SK-N-DZ (cell line): ENCODE measurements around the gene ANKS4B. TPM values are rescaled to one million over a fixed set of nuclear protein-coding genes. Genes with fewer than 3 reads are reported as not detected.
"Not testable (repeated sequence)": the region's sequence is repeated elsewhere in the genome, so short reads cannot be mapped to it uniquely, and the experiment has no call there.

ENCODE experiments used
- DNase-seq: peaks from one replicate; pipeline ENCODE4 v3.0.0-alpha.2; 2015; ENCODE audit warnings: low spot score
- polyA plus RNA-seq, 2 experiments: library from polyadenylated mRNA; depleted of rRNA; stranded (reverse); fragments of >200 nt; gene quantifications; 2 replicates each; pipeline ENCODE4 v1.2.3, GENCODE V29; 2014

Gene ANKS4B, protein sequence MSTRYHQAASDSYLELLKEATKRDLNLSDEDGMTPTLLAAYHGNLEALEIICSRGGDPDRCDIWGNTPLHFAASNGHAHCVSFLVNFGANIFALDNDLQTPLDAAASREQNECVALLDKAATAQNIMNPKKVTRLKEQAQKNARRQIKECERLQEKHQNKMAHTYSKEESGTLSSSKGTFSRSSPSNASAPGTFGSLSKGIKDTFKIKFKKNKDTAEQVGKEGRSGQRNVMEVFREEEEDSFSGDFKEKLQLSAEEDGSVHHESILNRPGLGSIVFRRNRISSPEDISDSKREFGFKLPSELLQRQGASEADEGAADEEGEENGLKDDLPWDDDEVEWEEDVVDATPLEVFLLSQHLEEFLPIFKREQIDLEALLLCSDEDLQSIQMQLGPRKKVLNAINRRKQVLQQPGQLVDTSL
- not detected in 2 replicates for polyA plus RNA-seq (2014; cell fraction: cytosol; rRNA removed)
- polyA plus RNA-seq (2014; cell fraction: nucleus; rRNA removed) = not detected in 2 replicates

DNA sequence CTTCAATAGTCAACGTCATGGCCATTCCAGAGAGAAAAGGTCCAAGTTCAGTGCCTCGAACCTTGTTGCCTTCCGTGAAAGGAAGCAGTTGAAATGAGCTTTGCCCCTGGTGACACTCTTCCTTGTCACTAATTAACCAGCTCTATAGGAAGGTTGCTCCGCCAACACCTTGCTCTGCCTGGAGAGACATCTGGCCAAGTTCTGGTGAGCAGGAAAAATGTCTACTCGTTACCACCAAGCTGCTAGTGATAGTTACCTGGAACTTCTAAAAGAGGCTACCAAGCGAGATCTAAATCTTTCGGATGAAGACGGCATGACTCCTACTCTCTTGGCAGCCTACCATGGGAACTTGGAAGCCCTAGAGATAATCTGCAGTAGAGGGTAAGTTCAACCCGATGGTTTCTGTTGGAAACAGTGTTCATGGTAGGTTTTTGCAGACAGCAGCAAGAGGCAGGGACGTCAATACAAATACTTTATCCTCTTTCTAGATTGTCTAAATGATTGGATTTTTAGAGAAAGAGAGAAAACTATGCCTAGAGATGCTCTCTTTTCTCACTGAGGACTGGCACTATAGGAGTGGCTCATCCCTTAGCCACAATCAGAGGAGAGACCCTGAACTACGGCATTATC lies at the start of gene ANKS4B:
Gene ANKS4B, plus strand, starts transcription at position 179 of the 630 bp plus-strand sequence. Its CDS starts 39 bp downstream, at position 218.
- no peak for DNase-seq

DNA sequence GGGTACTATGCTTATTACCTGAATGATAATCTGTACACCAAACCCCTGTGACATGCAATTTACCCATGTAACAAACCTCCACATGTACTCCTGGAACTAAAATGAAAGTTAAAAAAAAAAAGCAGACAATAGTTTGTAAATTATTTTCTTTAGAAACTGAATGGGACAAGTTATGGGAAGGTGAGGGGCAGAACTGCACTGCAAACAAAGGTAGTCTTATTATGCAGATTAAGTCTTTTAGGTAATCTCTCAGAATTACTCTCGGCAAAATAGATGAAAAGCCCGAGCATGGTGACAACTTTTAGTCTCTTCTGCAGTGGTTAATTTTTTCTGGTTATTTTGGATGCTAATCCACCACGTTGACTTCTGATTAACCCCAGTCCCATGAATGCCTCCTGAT lies 49.5 kb upstream of the ANKS4B start:
- DNase-seq = no peak

DNA sequence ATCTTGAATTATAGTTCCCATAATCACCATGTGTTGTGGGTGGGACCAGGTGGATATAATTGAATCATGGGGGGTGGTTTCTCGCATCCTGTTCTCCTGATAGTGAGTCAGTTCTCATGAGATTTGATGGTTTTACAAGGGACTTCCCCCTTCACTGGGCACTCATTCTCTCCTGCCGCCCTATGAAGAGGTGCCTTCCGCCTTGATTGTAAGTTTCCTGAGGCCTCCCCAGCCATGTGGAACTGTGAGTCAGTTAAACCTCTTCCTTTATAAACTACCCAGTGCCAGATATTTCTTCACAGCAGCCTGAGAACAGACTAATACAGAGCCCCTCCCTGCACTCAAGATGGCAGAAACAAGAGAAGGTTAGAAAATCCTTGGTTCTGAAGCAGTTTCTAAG lies 48.7 kb upstream of the ANKS4B start:
- DNase-seq = no peak

DNA sequence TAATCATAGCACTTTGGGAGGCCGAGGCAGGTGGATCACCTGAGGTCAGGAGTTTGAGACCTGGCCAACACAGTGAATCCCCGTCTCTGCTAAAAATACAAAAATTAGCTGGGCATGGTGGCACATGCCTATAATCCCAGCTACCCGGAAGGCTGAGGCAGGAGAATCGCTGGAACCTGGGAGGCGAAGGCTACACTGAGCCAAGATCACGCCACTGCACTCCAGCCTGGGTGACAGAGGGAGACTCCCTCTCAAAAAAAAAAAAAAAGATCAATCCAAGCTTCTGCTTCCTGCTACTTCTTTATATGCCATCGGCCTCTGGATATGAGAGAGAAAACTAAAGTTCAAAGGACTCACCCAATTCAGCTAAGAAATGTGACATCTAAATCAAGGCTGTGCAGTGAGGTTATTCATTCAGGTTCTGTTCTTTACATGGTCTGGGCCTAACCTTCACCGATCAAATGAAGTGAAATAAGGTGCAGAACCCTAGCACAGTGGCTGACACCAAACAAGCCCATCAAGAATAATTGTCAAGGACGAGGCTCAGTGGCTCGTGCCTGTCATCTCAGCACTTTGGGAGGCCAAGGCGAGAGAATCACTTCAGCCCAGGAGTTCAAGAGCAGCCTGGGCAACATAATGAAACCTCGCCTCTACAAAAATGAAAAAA lies 47.7 kb upstream of the ANKS4B start:
- no peak for DNase-seq

DNA sequence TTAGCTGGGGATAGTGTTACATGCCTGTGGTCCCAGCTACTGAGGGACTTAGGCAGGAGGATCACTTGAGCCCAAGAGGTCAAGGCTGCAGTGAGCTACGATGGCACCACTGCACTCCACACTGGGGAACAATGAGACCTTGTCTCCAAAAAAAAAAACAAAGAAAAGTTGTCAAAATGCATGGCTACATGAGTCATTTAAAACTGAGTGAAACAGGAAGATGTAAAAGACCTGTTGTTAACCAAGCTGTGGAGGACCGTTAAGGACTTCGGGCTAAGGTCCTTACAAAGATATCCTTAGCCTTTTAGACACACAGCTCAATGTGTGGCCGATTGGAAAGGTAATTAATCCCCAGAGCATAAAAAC lies 47.2 kb upstream of the ANKS4B start:
- no peak for DNase-seq

DNA sequence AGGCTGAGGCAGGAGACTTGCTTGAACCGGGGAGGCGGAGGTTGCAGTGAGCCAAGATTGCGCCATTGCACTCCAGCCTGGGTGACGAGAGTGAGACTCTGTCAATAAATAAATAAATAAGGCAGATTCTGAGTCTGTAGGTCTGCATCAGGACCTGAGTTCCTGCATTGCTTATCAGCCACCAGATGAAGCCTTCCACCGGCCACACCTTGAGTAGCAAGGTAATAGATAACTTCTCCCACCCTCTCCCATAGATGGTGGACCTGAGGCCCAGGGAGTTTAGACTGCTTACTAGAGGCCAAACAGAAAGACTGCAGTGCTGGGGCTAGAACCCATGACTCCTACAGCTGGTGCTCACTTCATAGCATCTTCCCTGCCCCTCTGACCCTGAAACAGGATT lies 44.2 kb upstream of the ANKS4B start:
- DNase-seq = no peak

DNA sequence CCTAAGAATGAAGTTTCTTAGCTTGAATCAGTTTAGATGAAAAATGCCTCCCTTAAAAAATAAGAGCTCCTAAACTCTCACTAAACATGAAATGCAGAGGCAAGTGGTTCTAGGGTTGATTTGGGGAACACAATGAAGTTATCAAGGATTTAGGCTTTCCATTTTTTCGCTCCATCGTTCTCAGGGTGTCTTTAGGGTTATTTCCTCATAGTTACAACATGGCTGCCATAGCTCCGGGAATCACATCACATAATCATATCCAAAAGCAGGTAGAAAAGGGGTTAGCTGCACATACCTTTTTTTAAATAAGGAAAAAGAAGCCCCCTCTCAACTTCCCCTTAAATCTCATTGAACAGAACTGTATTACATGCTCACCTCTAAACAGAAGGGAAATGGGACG lies 43.5 kb upstream of the ANKS4B start:
- DNase-seq = no peak

DNA sequence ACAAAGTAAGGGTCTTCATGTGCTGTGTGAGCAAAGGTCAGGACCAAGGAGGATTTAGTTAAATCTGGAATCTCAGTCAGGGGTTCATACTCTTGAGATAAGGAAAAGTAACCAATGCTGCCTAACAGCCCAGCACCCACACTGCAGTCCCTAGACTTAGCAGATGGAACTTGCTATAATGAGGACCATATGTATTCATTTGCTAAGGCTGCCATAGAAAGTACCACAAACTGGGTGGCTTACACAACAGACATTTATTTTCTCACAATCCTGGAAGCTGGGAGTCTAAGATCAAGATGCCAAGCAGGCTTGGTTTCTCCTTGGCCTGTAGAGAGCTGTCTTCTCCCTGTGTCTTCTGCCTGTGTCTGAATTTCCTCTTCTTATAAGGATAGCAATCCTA lies 42.9 kb upstream of the ANKS4B start:
- peak; percentile 16 for DNase-seq

DNA sequence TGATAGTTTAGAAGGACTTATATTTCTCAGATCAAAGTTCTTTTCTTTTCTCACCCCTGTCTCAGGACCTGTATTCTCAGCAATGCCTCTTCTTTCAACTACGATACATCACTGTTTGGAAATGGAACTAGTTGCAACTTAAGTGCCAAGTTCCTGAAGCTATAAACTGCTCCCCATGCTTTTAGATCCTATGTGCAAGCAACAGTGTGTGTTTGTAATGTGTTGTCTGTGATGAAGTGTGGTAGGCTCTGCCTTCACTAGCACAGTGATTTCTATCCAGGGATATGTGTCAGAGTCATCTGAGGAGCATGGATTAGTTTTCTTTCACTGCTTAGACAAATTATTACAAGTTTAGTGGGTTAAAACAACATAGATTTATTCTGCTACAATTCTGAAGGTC lies 40.5 kb upstream of the ANKS4B start:
- DNase-seq = no peak

DNA sequence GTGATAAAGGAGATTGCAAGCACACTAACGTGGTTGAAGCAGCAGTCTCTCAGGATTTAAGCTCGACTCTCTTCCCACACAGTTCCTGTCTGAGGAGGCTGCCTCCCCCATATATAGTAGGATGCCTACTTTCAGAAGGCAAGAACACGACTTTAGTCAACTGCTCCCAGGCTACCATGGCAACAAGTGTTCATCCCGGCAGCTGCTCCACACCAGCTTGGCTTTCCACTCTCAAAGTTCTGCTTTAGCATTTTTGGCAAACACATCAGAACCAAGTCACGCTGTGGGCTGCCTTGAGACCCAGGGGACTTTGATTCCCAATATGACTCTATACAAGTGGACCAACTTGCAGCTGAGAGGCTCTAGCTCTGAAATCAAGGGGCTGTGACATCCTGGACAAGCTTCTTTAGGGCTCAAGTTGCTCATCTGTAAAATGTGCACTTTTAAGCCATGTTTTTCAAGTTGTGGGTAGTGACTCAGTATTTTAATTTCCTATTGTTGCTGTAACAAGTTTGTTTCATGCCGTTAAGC lies 38.7 kb upstream of the ANKS4B start:
- no peak for DNase-seq

DNA sequence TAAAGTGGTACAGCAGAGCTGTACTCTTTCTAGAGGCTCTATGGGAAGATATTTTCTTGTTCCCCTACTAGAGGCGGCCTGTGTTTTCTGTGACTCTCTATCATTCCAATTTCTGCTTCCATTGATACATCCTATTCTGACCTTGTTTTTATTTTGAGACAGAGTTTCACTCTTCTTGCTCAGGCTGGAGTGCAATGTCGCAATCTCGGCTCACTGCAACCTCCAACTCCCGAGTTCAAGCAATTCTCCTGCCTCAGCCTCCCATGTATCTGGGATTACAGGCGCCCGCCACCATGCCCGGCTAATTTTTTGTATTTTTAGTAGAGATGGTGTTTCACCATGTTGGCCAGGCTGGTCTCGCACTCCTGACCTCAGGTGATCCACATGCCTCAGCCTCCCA lies 38.2 kb upstream of the ANKS4B start:
- DNase-seq = not testable (repeated sequence)

DNA sequence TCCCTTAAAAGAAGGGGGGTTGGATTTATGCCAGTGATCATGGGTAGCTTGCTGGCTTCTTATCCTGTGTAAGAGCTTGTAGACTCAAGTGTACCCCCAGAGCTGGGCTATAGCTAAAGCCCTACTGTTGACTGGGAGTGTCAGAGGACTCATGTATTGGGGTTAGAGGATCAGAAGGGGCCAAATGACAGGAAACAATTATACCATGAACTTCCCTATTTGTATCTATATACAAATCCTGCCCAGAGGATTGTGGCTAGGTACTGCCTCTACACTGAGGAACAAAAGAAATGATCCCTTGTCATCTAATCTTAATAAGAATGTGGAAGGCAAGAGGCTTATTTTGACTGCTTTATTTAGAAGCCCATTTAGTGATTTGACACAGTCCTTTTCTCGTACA lies 36.4 kb upstream of the ANKS4B start:
- no peak for DNase-seq

DNA sequence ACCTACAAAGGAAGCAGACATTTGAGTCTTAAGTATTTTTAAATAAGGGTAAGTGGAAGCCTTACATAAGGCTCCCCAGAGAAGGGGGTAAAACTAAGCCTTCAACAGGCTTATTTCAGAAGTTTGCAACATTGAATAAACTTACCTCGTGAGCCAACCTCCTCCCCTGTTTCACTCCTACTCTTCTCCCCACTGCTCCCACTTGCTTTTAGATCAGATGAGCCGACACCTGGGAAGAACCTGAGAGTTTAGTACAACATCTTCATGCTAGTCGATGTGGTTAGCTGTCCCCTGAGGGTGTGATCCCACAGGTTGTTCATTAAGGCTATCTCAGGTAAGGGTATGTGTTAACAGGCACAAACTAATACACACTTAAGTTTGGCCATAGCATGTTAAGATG lies 35.9 kb upstream of the ANKS4B start:
- no peak for DNase-seq

DNA sequence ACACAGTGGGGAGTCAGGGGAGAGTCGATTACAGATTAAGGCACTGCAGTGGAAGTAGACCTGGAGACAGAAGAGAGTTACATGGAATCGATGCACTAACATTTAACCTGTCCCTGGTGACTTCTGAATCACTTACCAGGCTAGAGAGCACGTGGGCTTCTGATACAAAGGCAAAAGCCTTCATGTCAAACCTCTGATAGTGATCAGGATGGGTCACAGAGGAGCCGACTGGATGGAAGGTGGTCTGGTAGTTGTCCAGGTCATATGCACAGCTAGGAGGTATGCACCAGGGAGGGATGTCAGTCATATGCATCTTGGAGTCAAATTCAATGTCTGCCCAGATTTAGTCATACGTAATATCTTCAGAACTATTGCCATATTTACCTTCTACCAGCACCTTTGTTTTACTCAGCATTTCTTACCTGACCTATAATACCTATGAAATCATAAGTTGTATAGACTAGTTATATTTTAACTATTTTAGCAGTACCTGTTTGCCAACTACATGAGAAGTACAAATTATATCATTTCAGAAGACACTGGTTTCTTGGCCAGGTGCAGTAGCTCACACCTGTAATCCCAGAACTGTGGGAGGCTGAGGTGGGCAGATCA lies 33.8 kb upstream of the ANKS4B start:
- DNase-seq = peak; percentile 91

DNA sequence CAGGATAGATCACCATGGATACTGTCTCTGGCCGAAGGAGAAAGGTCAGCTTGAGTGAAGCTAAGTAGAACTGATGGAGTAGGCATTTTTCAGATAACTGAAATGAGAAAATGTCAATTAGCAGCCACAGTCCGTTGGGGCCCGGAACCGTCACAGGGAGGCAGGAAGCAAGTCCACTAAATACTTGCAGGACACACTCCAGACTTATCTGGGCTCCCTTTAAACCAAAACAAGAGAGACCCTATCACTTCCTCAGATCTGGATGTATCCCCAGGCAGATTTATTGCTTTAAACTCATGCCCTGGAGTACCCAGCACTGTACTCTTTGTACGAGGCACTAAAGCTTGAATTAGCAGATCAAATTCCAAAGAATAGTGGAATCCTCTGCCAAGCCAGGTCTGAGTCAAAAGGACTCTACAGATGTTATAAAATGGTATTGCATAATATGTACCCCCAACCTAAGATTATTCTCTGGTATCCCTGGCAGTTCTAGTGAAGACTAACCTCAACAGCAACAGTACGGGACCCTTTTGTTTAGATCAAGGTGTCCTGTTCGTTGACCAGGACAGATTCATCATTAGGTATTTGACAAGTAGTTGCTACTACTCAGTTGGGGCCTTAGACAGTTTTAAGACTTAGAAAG lies 30.2 kb upstream of the ANKS4B start:
- peak; percentile 69 for DNase-seq

DNA sequence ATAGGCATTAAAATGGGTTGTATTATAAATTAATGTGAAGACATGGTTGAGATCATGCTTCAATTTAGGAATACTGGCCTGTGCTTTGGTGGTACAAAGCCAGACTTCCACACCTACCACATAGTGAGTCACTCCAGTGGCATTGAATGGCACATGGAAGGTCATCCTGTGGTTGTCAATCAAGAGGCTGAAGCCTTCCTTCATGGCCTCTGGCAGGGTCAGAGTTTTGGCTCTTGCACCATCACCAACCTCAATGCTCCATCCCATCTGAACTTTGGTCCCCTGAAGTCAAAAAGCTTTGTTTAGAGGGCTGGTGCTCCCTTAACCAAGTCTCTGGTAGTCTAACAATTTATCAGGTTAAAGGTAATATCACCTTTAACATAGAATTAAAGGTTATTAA lies 28.2 kb upstream of the ANKS4B start:
- DNase-seq = no peak

DNA sequence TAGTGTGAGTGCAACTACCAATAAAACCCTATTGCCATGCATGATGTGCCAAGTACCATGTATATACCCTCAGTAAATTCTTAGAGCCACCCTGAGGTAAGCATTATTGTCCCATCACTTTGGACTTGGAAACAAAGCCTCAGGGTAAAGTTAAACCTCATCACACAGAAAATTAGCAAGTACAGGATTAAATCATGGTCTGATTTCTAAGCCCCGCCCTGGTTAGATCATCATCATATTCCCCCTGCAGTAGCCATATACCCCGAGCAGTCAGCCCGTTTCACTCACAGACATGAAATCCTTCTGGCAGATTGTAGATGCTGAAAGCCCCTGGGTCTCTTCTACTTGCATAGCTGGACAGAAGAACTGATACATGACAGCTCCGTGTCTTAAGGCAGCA lies 26.9 kb upstream of the ANKS4B start:
- no peak for DNase-seq

DNA sequence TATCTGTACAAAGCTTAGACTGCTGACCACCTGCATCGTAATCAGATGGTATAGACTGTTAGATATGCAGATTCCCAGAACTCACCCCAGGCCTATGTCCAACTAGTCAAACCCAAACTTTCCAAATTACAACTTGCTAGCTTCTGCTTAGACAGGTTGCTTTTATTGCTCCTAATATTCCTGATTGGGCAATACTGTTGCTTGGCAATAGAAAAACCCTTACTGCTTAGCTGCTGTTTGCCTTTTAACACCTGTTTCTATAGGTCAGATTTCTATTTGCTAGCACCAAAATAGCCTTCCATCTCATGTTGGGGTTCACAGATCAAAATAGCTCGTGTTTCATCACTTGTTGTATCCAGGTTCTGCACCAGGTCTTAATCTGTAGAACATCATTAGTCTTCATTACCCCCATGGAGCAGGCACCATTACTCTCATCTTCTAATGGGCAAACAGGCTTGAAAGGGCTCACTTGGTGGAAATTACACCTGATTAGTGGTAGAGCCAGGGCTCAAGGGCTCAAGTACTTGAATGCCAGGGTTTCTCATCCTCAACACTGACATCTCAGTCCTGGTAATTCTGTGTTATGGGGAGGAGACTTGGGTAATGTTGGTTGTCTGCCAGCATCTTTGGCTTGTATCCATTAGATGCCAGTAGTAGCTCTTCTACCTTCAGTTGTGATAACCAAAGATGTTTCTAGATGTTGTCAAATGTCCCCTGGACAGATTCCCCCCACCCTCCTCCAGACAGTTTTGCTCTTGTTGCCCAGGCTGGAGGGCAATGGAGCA lies 24.9 kb upstream of the ANKS4B start:
- DNase-seq = no peak

DNA sequence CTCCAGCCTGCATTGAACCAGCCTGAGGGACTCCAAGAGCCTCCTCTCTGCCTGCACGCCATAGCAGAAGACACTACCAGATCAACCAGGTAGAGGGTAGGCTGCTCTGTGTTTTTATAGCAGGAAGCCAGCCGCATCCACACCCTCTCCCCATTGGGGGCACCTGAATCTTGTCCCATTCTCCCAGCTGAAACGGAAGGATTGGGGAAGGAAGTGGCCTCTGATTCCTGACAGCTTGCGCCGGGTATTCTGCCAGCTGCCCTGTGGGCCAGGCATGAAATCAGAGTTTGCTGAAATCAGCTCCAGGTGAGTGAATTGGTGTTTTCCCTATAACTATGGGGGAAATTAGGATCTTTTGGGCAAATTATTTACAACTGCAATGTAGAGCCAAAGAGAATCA lies 22.0 kb upstream of the ANKS4B start, which contains the start of gene ZP2:
Gene ZP2, minus strand, starts transcription at position 89 of the 400 bp plus-strand sequence. Its CDS starts 27 bp downstream, at position 62.
- DNase-seq = no peak

DNA sequence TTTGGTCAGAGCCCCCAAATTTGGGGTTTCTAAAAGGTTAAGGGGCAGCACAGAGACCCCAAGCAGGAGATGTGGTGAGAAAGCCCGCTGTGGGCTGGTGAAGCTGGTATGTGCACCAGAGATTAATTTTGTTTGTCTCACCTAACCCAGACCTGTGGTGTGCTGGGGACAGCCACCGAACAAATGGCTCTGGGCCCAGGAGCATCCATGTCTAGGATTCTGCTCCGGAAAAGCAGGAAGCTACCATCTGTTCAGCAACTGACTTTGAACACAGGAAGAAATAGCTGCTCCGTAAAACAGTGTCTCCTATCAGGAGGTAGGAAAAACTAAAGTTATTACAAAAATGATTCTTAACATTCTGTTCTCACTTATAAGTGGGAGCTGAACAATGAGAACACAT lies 19.4 kb upstream of the ANKS4B start:
- DNase-seq = no peak
